Hepatic stellate cell (primary cell): ENCODE results near the gene CYP4F3.
"Not testable (repeated sequence)": the region's sequence is repeated elsewhere in the genome, so short reads cannot be mapped to it uniquely, and the experiment has no call there.

Experiments used
- DNase-seq: peaks from one replicate; pipeline ENCODE4 v3.0.0; 2011; ENCODE audit warnings: low spot score

The CYP4F3 gene

GRCh38 chr19:15640294-15640903 lies at the start of gene CYP4F3:
TSS of gene CYP4F3 (plus strand) at chr19:15640897. CDS start at chr19:15641416, 519 bp downstream.
- DNase-seq: no peak

- no peak for DNase-seq
Observed at GRCh38 chr19:15591796-15592195, 48.9 kb upstream of the CYP4F3 start.

- DNase-seq: not testable (repeated sequence)
Observed at GRCh38 chr19:15592506-15592905, 48.2 kb upstream of the CYP4F3 start.

- not testable (repeated sequence) for DNase-seq
Observed at GRCh38 chr19:15593766-15594165, 46.9 kb upstream of the CYP4F3 start.

GRCh38 chr19:15595069-15595468 lies 45.6 kb upstream of the CYP4F3 start:
- DNase-seq: no peak

- DNase-seq: not testable (repeated sequence)
Observed at GRCh38 chr19:15607978-15608925, 32.4 kb upstream of the CYP4F3 start.

- DNase-seq: no peak
Observed at GRCh38 chr19:15609261-15609660, 31.4 kb upstream of the CYP4F3 start.

GRCh38 chr19:15612342-15612741 lies 28.4 kb upstream of the CYP4F3 start:
- DNase-seq: no peak

GRCh38 chr19:15613338-15613737 lies 27.4 kb upstream of the CYP4F3 start:
- DNase-seq: no peak

GRCh38 chr19:15614507-15615379 lies 26.0 kb upstream of the CYP4F3 start, which contains the start of gene CYP4F8:
TSS of gene CYP4F8 (plus strand) at chr19:15615218. CDS start at chr19:15615617, 399 bp downstream.
- no peak for DNase-seq

GRCh38 chr19:15615526-15615925 lies 25.2 kb upstream of the CYP4F3 start:
- DNase-seq: no peak

GRCh38 chr19:15616183-15616582 lies 24.5 kb upstream of the CYP4F3 start:
- no peak for DNase-seq

- DNase-seq: no peak
Observed at GRCh38 chr19:15616627-15617270, 23.9 kb upstream of the CYP4F3 start.

GRCh38 chr19:15618321-15618720 lies 22.4 kb upstream of the CYP4F3 start:
- no peak for DNase-seq

GRCh38 chr19:15621801-15622200 lies 18.9 kb upstream of the CYP4F3 start:
- no peak for DNase-seq

GRCh38 chr19:15622991-15623390 lies 17.7 kb upstream of the CYP4F3 start:
- DNase-seq: no peak

- DNase-seq: no peak
Observed at GRCh38 chr19:15623711-15624318, 16.9 kb upstream of the CYP4F3 start.

- DNase-seq: no peak
Observed at GRCh38 chr19:15628236-15629002, 12.3 kb upstream of the CYP4F3 start.

GRCh38 chr19:15629003-15629880 lies 11.5 kb upstream of the CYP4F3 start:
- DNase-seq: peak; percentile 75
